Caco-2 (cell line): Measurements from ENCODE around the gene INPP5D. TPM values are rescaled to one million over a fixed set of nuclear protein-coding genes. Genes with fewer than 3 reads are reported as not detected.
"Not testable (repeated sequence)": the region's sequence is repeated elsewhere in the genome, so short reads cannot be mapped to it uniquely, and the experiment has no call there.

ENCODE experiments used
- BruUV-seq: library from RNA; stranded (reverse); fragments of 400-500 nt; replicated peaks from 2 replicates; lab custom pipeline; 2021; lab: Mats Ljungman, UMichigan
- CTCF ChIA-PET: fragments of 300-600 bp; sonication (Branson Sonifier 250); formaldehyde crosslinking; loops from one replicate; lab custom pipeline; 2022; ENCODE audit warnings: antibody characterized with exemption; lab: Charles Lee
- POLR2A ChIA-PET: fragments of 300-600 bp; sonication (Branson Sonifier 250); formaldehyde crosslinking; loops from one replicate; lab custom pipeline; 2022; ENCODE audit warnings: antibody characterized with exemption; lab: Charles Lee
- DNase-seq, 2 experiments: peaks; one replicate each; pipeline versions ENCODE4 v3.0.0 to v3.0.0-alpha.2; 2020 to 2022
- H3K27me3 ChIP-seq: replicated peaks from 2 replicates; pipeline ENCODE4 v1.6.0; 2011; ENCODE audit warnings: low read length; ENCODE audit not compliant: control insufficient read depth, insufficient read depth
- H3K36me3 ChIP-seq: 2 replicates; pipeline ENCODE4 v1.5.1; 2011; ENCODE audit warnings: low read length; ENCODE audit not compliant: control insufficient read depth, insufficient read depth
- H3K4me1 ChIP-seq: fragments of 250-450 bp; sonication (Bioruptor Pico); 2 replicates; pipeline ENCODE4 v1.5.1; 2020; ENCODE audit warnings: mild to moderate bottlenecking
- H3K4me3 ChIP-seq: 2 replicates; pipeline ENCODE4 v1.5.1; 2011; ENCODE audit warnings: low read depth, mild to moderate bottlenecking, control low read depth, low read length
- H3K9me3 ChIP-seq: fragments of 250-450 bp; sonication (Bioruptor Pico); 2 replicates; pipeline ENCODE4 v1.5.1; 2020; ENCODE audit warnings: mild to moderate bottlenecking, moderate library complexity
- H3K27ac Mint-ChIP-seq: one replicate; pipeline ENCODE4 v1.8.0; 2022; ENCODE audit warnings: mixed read lengths; ENCODE audit not compliant: unreplicated experiment
- H3K27me3 Mint-ChIP-seq: one replicate; pipeline ENCODE4 v1.8.0; 2022; ENCODE audit warnings: mixed read lengths; ENCODE audit not compliant: insufficient read depth, unreplicated experiment
- H3K36me3 Mint-ChIP-seq: one replicate; pipeline ENCODE4 v1.8.0; 2022; ENCODE audit warnings: mild to moderate bottlenecking, mixed read lengths; ENCODE audit not compliant: insufficient read depth, unreplicated experiment
- H3K4me1 Mint-ChIP-seq: one replicate; pipeline ENCODE4 v1.8.0; 2022; ENCODE audit warnings: low read depth, mixed read lengths; ENCODE audit not compliant: unreplicated experiment
- H3K4me3 Mint-ChIP-seq: one replicate; pipeline ENCODE4 v1.8.0; 2022; ENCODE audit warnings: mild to moderate bottlenecking, moderate library complexity, mixed read lengths; ENCODE audit not compliant: unreplicated experiment
- H3K9me3 Mint-ChIP-seq: one replicate; pipeline ENCODE4 v1.8.0; 2022; ENCODE audit warnings: mixed read lengths; ENCODE audit not compliant: unreplicated experiment
- CTCF ChIP-seq, 2 experiments: fragments of 200-600 bp in 1 of 2; IDR thresholded peaks; 1 replicate in 1 of 2; 2 replicates in 1 of 2; pipeline versions ENCODE4 v1.5.1 to v1.8.0; 2011 to 2022; ENCODE audit warnings: antibody characterized with exemption in 1 of 2, control low read depth in 1 of 2, inconsistent platforms in 1 of 2, low read depth in 1 of 2, low read length in 1 of 2, mild to moderate bottlenecking in 1 of 2, moderate library complexity in 1 of 2; ENCODE audit not compliant: insufficient read depth in 1 of 2, severe bottlenecking in 1 of 2, unreplicated experiment in 1 of 2
- intact Hi-C: fragments of 100-400 bp; cut with micrococcal nuclease; formaldehyde crosslinking; loops from one replicate; pipeline ENCODE4 v1.10.0; 2022; ENCODE audit not compliant: unreplicated experiment
- total RNA-seq: library from RNA; stranded (reverse); gene quantifications from 2 replicates; pipeline ENCODE4 v1.2.3, GENCODE V29; 2022

INPP5D gene
- total RNA-seq, 1 experiment from 2014 or later, result not detected

GRCh38 chr2:233152541-233152940, 92.4 kb downstream of the INPP5D start:
- no peaks in the 10 kb centered on the region for H3K36me3 ChIP-seq
- DNase-seq, result no peak
- Mint-ChIP-seq H3K4me3 (no peak overlapping the region), H3K4me1 (no peaks in the 10 kb centered on the region), H3K9me3 (peaks cover 6% of the 10 kb centered on the region), H3K27ac (no peak overlapping the region), H3K27me3 (peaks cover 13% of the 10 kb centered on the region), H3K36me3 (no peaks in the 10 kb centered on the region)
- H3K4me1 ChIP-seq, result no peaks in the 10 kb centered on the region
- no TSS peak for BruUV-seq
- no peaks in the 10 kb centered on the region for H3K9me3 ChIP-seq
- no peak for TF ChIP-seq CTCF (IDR thresholded peaks at IDR 0.05; ENCODE audit: insufficient read depth in 1 of 2, low read depth in 1 of 2, low read length in 1 of 2, severe bottlenecking in 1 of 2, unreplicated experiment in 1 of 2)
- ChIA-PET POLR2A (no interaction called here), CTCF (no interaction called here)
- no peak overlapping the region for H3K4me3 ChIP-seq
- intact Hi-C loops, result no loop called here
- no peaks in the 10 kb centered on the region for H3K27me3 ChIP-seq

GRCh38 chr2:233153146-233153798, 93.1 kb downstream of the INPP5D start:
- no peaks in the 10 kb centered on the region for H3K4me1 Mint-ChIP-seq
- no peak overlapping the region for H3K4me3 Mint-ChIP-seq
- Histone ChIP-seq H3K9me3 (no peaks in the 10 kb centered on the region), H3K4me3 (no peak overlapping the region), H3K36me3 (no peaks in the 10 kb centered on the region), H3K27me3 (no peaks in the 10 kb centered on the region), H3K4me1 (no peaks in the 10 kb centered on the region)
- no TSS peak for BruUV-seq
- no peaks in the 10 kb centered on the region for H3K36me3 Mint-ChIP-seq
- TF ChIP-seq CTCF (IDR thresholded peaks at IDR 0.05; ENCODE audit: insufficient read depth in 1 of 2, low read depth in 1 of 2, low read length in 1 of 2, severe bottlenecking in 1 of 2, unreplicated experiment in 1 of 2), result no peak
- peaks cover 10% of the 10 kb centered on the region for H3K27me3 Mint-ChIP-seq
- no peak overlapping the region for H3K27ac Mint-ChIP-seq
- no peak for DNase-seq
- ChIA-PET CTCF (no interaction called here), POLR2A (no interaction called here)
- intact Hi-C loops, result no loop called here
- no peaks in the 10 kb centered on the region for H3K9me3 Mint-ChIP-seq

- H3K4me1 ChIP-seq, result no peaks in the 10 kb centered on the region
- POLR2A ChIA-PET, result no interaction called here
- Mint-ChIP-seq H3K4me3 (no peak overlapping the region), H3K4me1 (no peaks in the 10 kb centered on the region), H3K9me3 (no peaks in the 10 kb centered on the region), H3K36me3 (no peaks in the 10 kb centered on the region), H3K27ac (no peak overlapping the region), H3K27me3 (peaks cover 3% of the 10 kb centered on the region)
- H3K36me3 ChIP-seq, result no peaks in the 10 kb centered on the region
- no TSS peak for BruUV-seq
- H3K4me3 ChIP-seq, result no peak overlapping the region
- CTCF ChIA-PET, result no interaction called here
- no peak for DNase-seq
- intact Hi-C loops, result no loop called here
- H3K27me3 ChIP-seq, result no peaks in the 10 kb centered on the region
- TF ChIP-seq CTCF (IDR thresholded peaks at IDR 0.05; ENCODE audit: insufficient read depth in 1 of 2, low read depth in 1 of 2, low read length in 1 of 2, severe bottlenecking in 1 of 2, unreplicated experiment in 1 of 2), result no peak
- H3K9me3 ChIP-seq, result no peaks in the 10 kb centered on the region
These were observed 95.9 kb downstream of the INPP5D start for GRCh38 chr2:233156001-233156400.

DNA sequence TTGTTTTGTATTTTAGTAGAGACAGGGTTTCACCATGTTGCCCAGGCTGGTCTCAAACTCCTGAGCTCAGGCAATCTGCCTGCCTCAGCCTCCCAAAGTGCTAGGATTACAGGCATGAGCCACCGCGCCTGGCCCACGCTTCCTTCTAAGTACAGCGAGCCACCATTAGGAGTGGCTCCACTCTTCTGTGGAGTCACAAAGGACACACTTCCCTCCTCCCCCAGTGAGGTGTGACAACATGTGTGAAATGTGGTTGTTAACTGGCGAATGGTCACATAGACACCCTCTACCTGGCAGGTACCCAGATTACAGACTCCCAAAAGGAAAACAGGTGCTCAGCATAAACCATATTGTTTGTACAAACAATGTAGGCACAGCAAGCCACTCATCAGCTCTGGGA, 96.3 kb downstream of the INPP5D start:
- H3K9me3 ChIP-seq, POLR2A ChIA-PET, DNase-seq, H3K27ac Mint-ChIP-seq, H3K36me3 ChIP-seq, H3K4me1 Mint-ChIP-seq, BruUV-seq, H3K4me3 Mint-ChIP-seq, H3K4me3 ChIP-seq, H3K4me1 ChIP-seq, intact Hi-C loops, H3K36me3 Mint-ChIP-seq, H3K9me3 Mint-ChIP-seq, H3K27me3 Mint-ChIP-seq, H3K27me3 ChIP-seq, CTCF ChIA-PET: not testable (repeated sequence)
